Measurements from ENCODE around the gene OR12D2.

- TF ChIP-seq CTCF (IDR thresholded peaks at IDR 0.05) (no peak), POLR2A (IDR thresholded peaks at IDR 0.05) (no peak), EP300 (IDR thresholded peaks at IDR 0.05) (no peak), POLR2AphosphoS5 (IDR thresholded peaks at IDR 0.05) (no peak)
Measured at GRCh38 chr6:29424168-29424567, 28.7 kb downstream of the OR12D2 start.

Data from stomach (tissue), 4 donors.